Activated T-helper 1 cell treated with anti-CD3 and anti-CD28 coated beads, Interleukin-2, amount 50 U/mL, for 16 hours (primary cell): ENCODE measurements around the gene AK2.
A peak's percentile ranks its signal among the peaks of the same experiment; 100 is the strongest.

Experiments
- DNase-seq, 2 donors: peaks; one replicate each; pipeline ENCODE4 v3.0.0-alpha.2; 2020; ENCODE audit warnings: low read depth in 1 of 2, low spot score in 1 of 2

Gene AK2

GRCh38 chr1:33024430-33025179, 12.1 kb downstream of the AK2 start:
- peak in 1 of 2 donors; percentile 44 for DNase-seq

- DNase-seq = no peak
Measured at GRCh38 chr1:33022650-33023200, 14.0 kb downstream of the AK2 start.

- no peak for DNase-seq
Measured at GRCh38 chr1:33021567-33022431, 14.9 kb downstream of the AK2 start.

- no peak for DNase-seq
Measured at GRCh38 chr1:33018112-33018511, 18.6 kb downstream of the AK2 start.

- no peak for DNase-seq
Measured at GRCh38 chr1:33017175-33017574, 19.5 kb downstream of the AK2 start.

- DNase-seq = no peak
Measured at GRCh38 chr1:33015216-33015615, 21.5 kb downstream of the AK2 start.

- DNase-seq = no peak
Measured at GRCh38 chr1:33014464-33015163, 22.1 kb downstream of the AK2 start.

GRCh38 chr1:33013791-33014190, 22.9 kb downstream of the AK2 start:
- no peak for DNase-seq

GRCh38 chr1:33012165-33012564, 24.5 kb downstream of the AK2 start:
- no peak for DNase-seq

- DNase-seq = no peak
Measured at GRCh38 chr1:33010932-33011731, 25.6 kb downstream of the AK2 start.

GRCh38 chr1:33009561-33009960, 27.1 kb downstream of the AK2 start:
- DNase-seq = no peak

- DNase-seq = no peak
Measured at GRCh38 chr1:33008051-33008914, 28.4 kb downstream of the AK2 start.

GRCh38 chr1:33007190-33008050, 29.3 kb downstream of the AK2 start:
- no peak for DNase-seq

GRCh38 chr1:33005838-33006421, 30.8 kb downstream of the AK2 start:
- no peak for DNase-seq

GRCh38 chr1:33005117-33005837, 31.4 kb downstream of the AK2 start:
- DNase-seq = no peak

GRCh38 chr1:33004613-33005012, 32.1 kb downstream of the AK2 start:
- no peak for DNase-seq

GRCh38 chr1:33003657-33004056, 33.0 kb downstream of the AK2 start:
- DNase-seq = no peak

- no peak for DNase-seq
Measured at GRCh38 chr1:33002006-33002405, 34.7 kb downstream of the AK2 start.
